Vagina (tissue), 2 donors: ENCODE data around the gene ACTL6B. TPM values are rescaled to one million over a fixed set of nuclear protein-coding genes. Genes with fewer than 3 reads are reported as not detected.

Experiments used
- DNase-seq, 2 donors: peaks; one replicate each; pipeline ENCODE4 v3.0.0-alpha.2; 2017; ENCODE audit errors: extremely low spot score in 2 of 2
- H3K27ac ChIP-seq: fragments of 200-600 bp; sonication (generic); one replicate; pipeline ENCODE4 v1.5.1; 2019
- H3K27me3 ChIP-seq: fragments of 200-600 bp; sonication (generic); one replicate; pipeline ENCODE4 v1.5.1; 2019
- H3K36me3 ChIP-seq, 2 donors: fragments of 200-600 bp; sonication (generic); one replicate each; pipeline ENCODE4 v1.5.1; 2017 to 2019
- H3K4me1 ChIP-seq: fragments of 200-600 bp; sonication (generic); one replicate; pipeline ENCODE4 v1.5.1; 2019
- H3K4me3 ChIP-seq, 2 donors: fragments of 200-600 bp; sonication (generic); 1 replicate in 1 of 2; 2 replicates in 1 of 2; pipeline ENCODE4 v1.5.1; 2016 to 2019
- H3K9me3 ChIP-seq: fragments of 200-600 bp; sonication (generic); one replicate; pipeline ENCODE4 v1.5.1; 2019
- CTCF ChIP-seq, 3 experiments: fragments of 450-650 bp in 2 of 3; fragments of 200-600 bp in 1 of 3; sonication (generic) in 1 of 3; IDR thresholded peaks; one replicate each; pipeline ENCODE4 v1.5.1; 2017 to 2019; ENCODE audit warnings: antibody characterized with exemption in 3 of 3, mild to moderate bottlenecking in 2 of 3, moderate library complexity in 2 of 3
- POLR2A ChIP-seq, 2 donors: fragments of 450-650 bp; IDR thresholded peaks; one replicate each; pipeline ENCODE4 v1.6.1; 2017; ENCODE audit warnings: antibody characterized with exemption in 2 of 2, mild to moderate bottlenecking in 2 of 2, moderate library complexity in 2 of 2
- POLR2AphosphoS5 ChIP-seq, 2 donors: sonication (generic); formaldehyde crosslinking; IDR thresholded peaks; one replicate each; pipeline ENCODE4 v1.9.0; 2017; ENCODE audit warnings: antibody characterized with exemption in 2 of 2, mild to moderate bottlenecking in 2 of 2, low read depth in 1 of 2; ENCODE audit not compliant: insufficient read depth in 1 of 2
- intact Hi-C: fragments of 100-400 bp; cut with DNase I; formaldehyde crosslinking; loops from one replicate; pipeline ENCODE4 v1.15.1; 2023
- total RNA-seq: library from RNA; depleted of rRNA; stranded (reverse); fragments of >200 nt; gene quantifications from one replicate; pipeline ENCODE4 v1.2.3, GENCODE V29; 2016

ACTL6B gene
- total RNA-seq, 1 donor from 2014 or later, result 0.49 TPM

GRCh38 chr7:100686822-100687211 lies 30.6 kb upstream of the ACTL6B start:
- intact Hi-C loops, result no loop called here
- peaks cover 43% of the 10 kb centered on the region for H3K4me1 ChIP-seq
- H3K36me3 ChIP-seq, result peaks cover 7 to 67% of the 10 kb centered on the region in 2 donors

GRCh38 chr7:100686201-100686821 lies 30.1 kb upstream of the ACTL6B start:
- intact Hi-C loops, result no loop called here
- no peaks in the 10 kb centered on the region for H3K9me3 ChIP-seq
- H3K27ac ChIP-seq, result no peak overlapping the region
- no peak for DNase-seq
- H3K4me3 ChIP-seq, result no peak overlapping the region
- peaks cover 7 to 72% of the 10 kb centered on the region in 2 donors for H3K36me3 ChIP-seq
- TF ChIP-seq CTCF (IDR thresholded peaks at IDR 0.05), result no peak
- no peak for TF ChIP-seq POLR2AphosphoS5 (IDR thresholded peaks at IDR 0.05; ENCODE audit: insufficient read depth in 1 of 2, low read depth in 1 of 2)
- TF ChIP-seq POLR2A (IDR thresholded peaks at IDR 0.05), result no peak
- H3K4me1 ChIP-seq, result peaks cover 38% of the 10 kb centered on the region
- no peaks in the 10 kb centered on the region for H3K27me3 ChIP-seq

More at GRCh38 chr7:100686822-100687211, 30.6 kb upstream of the ACTL6B start:
- Histone ChIP-seq H3K27me3 (no peaks in the 10 kb centered on the region), H3K4me3 (no peak overlapping the region), H3K27ac (no peak overlapping the region), H3K9me3 (no peaks in the 10 kb centered on the region)
- DNase-seq, result no peak
- TF ChIP-seq POLR2A (IDR thresholded peaks at IDR 0.05) (no peak), POLR2AphosphoS5 (IDR thresholded peaks at IDR 0.05; ENCODE audit: insufficient read depth in 1 of 2, low read depth in 1 of 2) (no peak), CTCF (IDR thresholded peaks at IDR 0.05) (no peak)

- H3K9me3 ChIP-seq, result no peaks in the 10 kb centered on the region
- H3K27ac ChIP-seq, result no peak overlapping the region
- no peaks in the 10 kb centered on the region for H3K27me3 ChIP-seq
- DNase-seq, result no peak
- intact Hi-C loops, result no loop called here
- H3K36me3 ChIP-seq, result peaks cover 7 to 73% of the 10 kb centered on the region in 2 donors
- peaks cover 36% of the 10 kb centered on the region for H3K4me1 ChIP-seq
- H3K4me3 ChIP-seq, result no peak overlapping the region
- TF ChIP-seq POLR2A (IDR thresholded peaks at IDR 0.05), result no peak
- TF ChIP-seq CTCF (IDR thresholded peaks at IDR 0.05), result no peak
Measured at GRCh38 chr7:100685631-100686145, 29.4 kb upstream of the ACTL6B start.

- TF ChIP-seq CTCF (IDR thresholded peaks at IDR 0.05) (no peak), POLR2AphosphoS5 (IDR thresholded peaks at IDR 0.05; ENCODE audit: insufficient read depth in 1 of 2, low read depth in 1 of 2) (no peak), POLR2A (IDR thresholded peaks at IDR 0.05) (no peak)
- H3K9me3 ChIP-seq, result no peaks in the 10 kb centered on the region
- peaks cover 7 to 73% of the 10 kb centered on the region in 2 donors for H3K36me3 ChIP-seq
- H3K27ac ChIP-seq, result no peak overlapping the region
- H3K4me1 ChIP-seq, result peaks cover 36% of the 10 kb centered on the region
- intact Hi-C loops, result no loop called here
- H3K27me3 ChIP-seq, result no peaks in the 10 kb centered on the region
- DNase-seq, result no peak
- H3K4me3 ChIP-seq, result no peak overlapping the region
Measured at GRCh38 chr7:100685049-100685605, 28.9 kb upstream of the ACTL6B start.

GRCh38 chr7:100684534-100685042 lies 28.3 kb upstream of the ACTL6B start:
- H3K36me3 ChIP-seq, result peaks cover 7 to 73% of the 10 kb centered on the region in 2 donors

More at GRCh38 chr7:100684534-100685042, 28.3 kb upstream of the ACTL6B start:
- no peak for DNase-seq
- H3K27ac ChIP-seq, result no peak overlapping the region
- H3K9me3 ChIP-seq, result no peaks in the 10 kb centered on the region
- TF ChIP-seq POLR2A (IDR thresholded peaks at IDR 0.05) (no peak), CTCF (IDR thresholded peaks at IDR 0.05) (no peak), POLR2AphosphoS5 (IDR thresholded peaks at IDR 0.05; ENCODE audit: insufficient read depth in 1 of 2, low read depth in 1 of 2) (no peak)
- intact Hi-C loops, result no loop called here
- H3K4me1 ChIP-seq, result peaks cover 36% of the 10 kb centered on the region
- H3K4me3 ChIP-seq, result no peak overlapping the region
- no peaks in the 10 kb centered on the region for H3K27me3 ChIP-seq
